Hepatocyte (in vitro differentiated cells): ENCODE results near the gene TOB1.

ENCODE experiments used
- EZH2 ChIP-seq: fragments of 200-600 bp; sonication (generic); IDR thresholded peaks from 2 replicates; pipeline ENCODE4 v1.6.1; 2016; ENCODE audit warnings: antibody characterized with exemption, mild to moderate bottlenecking, borderline replicate concordance
- EZH2phosphoT487 ChIP-seq: fragments of 200-600 bp; sonication (generic); IDR thresholded peaks from one replicate; pipeline ENCODE4 v1.6.1; 2018; ENCODE audit warnings: antibody characterized with exemption, mild to moderate bottlenecking, low read depth, moderate library complexity; ENCODE audit not compliant: unreplicated experiment, severe bottlenecking
- TF ChIP-seq, protein P1 (sequence below): fragments of 200-600 bp; sonication (generic); IDR thresholded peaks from 2 replicates; pipeline ENCODE4 v1.5.1; 2016; ENCODE audit warnings: antibody characterized with exemption, mild to moderate bottlenecking; ENCODE audit not compliant: poor library complexity

DNA sequence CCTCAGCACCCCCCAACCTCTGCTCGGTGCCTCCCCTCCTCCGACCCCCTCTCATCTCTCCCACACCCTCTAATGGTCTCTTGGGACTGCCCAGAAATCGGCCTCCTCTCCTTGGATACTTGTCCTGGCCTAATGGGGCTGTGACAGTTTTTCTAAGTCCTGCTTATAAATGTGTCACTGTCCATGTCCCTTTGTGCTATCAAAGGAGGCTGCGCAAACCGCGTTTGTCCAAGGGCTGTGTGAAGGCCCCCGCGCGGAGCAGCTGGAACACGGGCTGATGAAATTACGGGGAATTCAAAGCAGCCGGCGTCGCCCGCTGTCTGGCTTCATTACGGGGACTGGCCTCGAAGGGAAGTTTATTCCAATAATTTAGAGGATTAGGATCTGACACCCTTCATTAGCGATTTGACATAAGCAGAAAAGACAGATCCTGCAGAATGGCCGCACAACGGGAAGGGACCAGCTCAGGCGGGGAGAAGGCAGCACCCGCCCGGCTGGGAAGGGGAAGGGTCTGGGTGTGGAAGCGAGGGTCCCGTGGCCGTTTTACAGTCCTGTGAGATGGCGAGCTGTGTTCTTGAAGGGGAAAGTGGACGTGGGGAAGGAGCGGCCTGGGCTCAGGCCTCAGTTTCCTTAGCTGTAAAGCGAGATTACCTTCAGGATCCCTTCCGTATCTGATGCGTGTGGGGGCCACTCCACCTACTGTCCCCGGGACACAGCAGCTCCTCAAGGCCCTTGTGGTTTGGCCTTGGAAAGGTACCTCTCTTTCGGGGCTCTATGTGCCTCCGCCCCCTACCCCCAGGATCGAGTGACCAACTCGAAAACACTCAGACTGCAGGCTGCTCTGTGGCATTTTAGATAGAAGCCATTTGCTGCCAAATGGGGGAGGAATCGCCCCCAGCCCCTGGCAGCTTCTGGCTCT is 32.4 kb downstream of the TOB1 start:
- TF ChIP-seq EZH2 (no peak), EZH2phosphoT487 (no peak)
- TF ChIP-seq, protein P1, sequence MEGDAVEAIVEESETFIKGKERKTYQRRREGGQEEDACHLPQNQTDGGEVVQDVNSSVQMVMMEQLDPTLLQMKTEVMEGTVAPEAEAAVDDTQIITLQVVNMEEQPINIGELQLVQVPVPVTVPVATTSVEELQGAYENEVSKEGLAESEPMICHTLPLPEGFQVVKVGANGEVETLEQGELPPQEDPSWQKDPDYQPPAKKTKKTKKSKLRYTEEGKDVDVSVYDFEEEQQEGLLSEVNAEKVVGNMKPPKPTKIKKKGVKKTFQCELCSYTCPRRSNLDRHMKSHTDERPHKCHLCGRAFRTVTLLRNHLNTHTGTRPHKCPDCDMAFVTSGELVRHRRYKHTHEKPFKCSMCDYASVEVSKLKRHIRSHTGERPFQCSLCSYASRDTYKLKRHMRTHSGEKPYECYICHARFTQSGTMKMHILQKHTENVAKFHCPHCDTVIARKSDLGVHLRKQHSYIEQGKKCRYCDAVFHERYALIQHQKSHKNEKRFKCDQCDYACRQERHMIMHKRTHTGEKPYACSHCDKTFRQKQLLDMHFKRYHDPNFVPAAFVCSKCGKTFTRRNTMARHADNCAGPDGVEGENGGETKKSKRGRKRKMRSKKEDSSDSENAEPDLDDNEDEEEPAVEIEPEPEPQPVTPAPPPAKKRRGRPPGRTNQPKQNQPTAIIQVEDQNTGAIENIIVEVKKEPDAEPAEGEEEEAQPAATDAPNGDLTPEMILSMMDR = no peak
